HepG2 (cell line): ENCODE measurements around the gene ZNF563. TPM values are rescaled to one million over a fixed set of nuclear protein-coding genes. Genes with fewer than 3 reads are reported as not detected.

Experiments
- ATAC-seq: fragments of 200-7000 bp; cut with Tn5 transposase; 3 replicates; pipeline ENCODE4 v1.9.1; 2020; ENCODE audit warnings: mild to moderate bottlenecking, moderate library complexity
- BruUV-seq: library from RNA; stranded (reverse); fragments of 400-500 nt; replicated peaks from 2 replicates; lab custom pipeline; 2021; lab: Mats Ljungman, UMichigan
- CTCF ChIA-PET: fragments of 300-600 bp; formaldehyde crosslinking; extraction: SDS; loops from one replicate; lab custom pipeline; 2021; ENCODE audit warnings: low total read pairs, inconsistent platforms, low intra/inter-chr PET ratio; lab: Yijun Ruan, JAX
- POLR2A ChIA-PET: fragments of 350-600 bp; sonication (Branson Sonifier 250); formaldehyde crosslinking; loops from one replicate; lab custom pipeline; 2020; ENCODE audit warnings: antibody characterized with exemption, inconsistent platforms; lab: Yijun Ruan, JAX
- DNase-seq: peaks from one replicate; pipeline ENCODE4 v3.0.0-alpha.2; 2015; ENCODE audit warnings: low spot score
- FAIRE-seq: peaks from 3 replicates; lab custom pipeline; 2011; peaks lifted over from hg19 to GRCh38; lab: Jason Lieb, UNC
- H2AFZ ChIP-seq: one replicate; pipeline ENCODE4 v1.6.1; 2011; ENCODE audit warnings: low read length, inconsistent platforms
- H3K27ac ChIP-seq: fragments of 300-600 bp; 3 replicates; pipeline ENCODE4 v1.8.0; 2011; ENCODE audit warnings: mixed run types, mild to moderate bottlenecking, mixed read lengths, low read length, inconsistent platforms; ENCODE audit not compliant: insufficient read depth; ENCODE audit errors: extremely low read length
- H3K27me3 ChIP-seq, 2 experiments: fragments of 200-600 bp in 1 of 2; 2 replicates in 1 of 2; 3 replicates in 1 of 2; pipeline versions ENCODE4 v1.6.0 to v1.8.0; 2011; ENCODE audit warnings: low read length in 2 of 2, mild to moderate bottlenecking in 2 of 2, moderate library complexity in 2 of 2, inconsistent platforms in 1 of 2; ENCODE audit not compliant: insufficient read depth in 2 of 2, control insufficient read depth in 1 of 2
- H3K36me3 ChIP-seq, 2 experiments: fragments of 200-600 bp in 1 of 2; replicated peaks in 1 of 2; 2 replicates in 1 of 2; 3 replicates in 1 of 2; pipeline versions ENCODE4 v1.5.1 to v1.8.0; 2011; ENCODE audit warnings: low read length in 2 of 2, inconsistent platforms in 1 of 2; ENCODE audit not compliant: insufficient read depth in 2 of 2, control insufficient read depth in 1 of 2
- H3K4me1 ChIP-seq: 2 replicates; pipeline ENCODE4 v1.5.1; 2012; ENCODE audit warnings: low read length, inconsistent platforms; ENCODE audit not compliant: insufficient read depth
- H3K4me2 ChIP-seq: 2 replicates; pipeline ENCODE4 v1.6.0; 2011; ENCODE audit warnings: low read depth, low read length, inconsistent platforms
- H3K4me3 ChIP-seq, 3 experiments: fragments of 200-600 bp in 1 of 3; sonication (generic), shearing (Covaris generic) in 1 of 3; replicated peaks in 1 of 3; 2 replicates each; pipeline ENCODE4 v1.5.1; 2011 to 2016; ENCODE audit warnings: low read length in 3 of 3, inconsistent platforms in 2 of 3, low read depth in 2 of 3, mild to moderate bottlenecking in 2 of 3, control low read depth in 1 of 3, mixed read lengths in 1 of 3; ENCODE audit not compliant: insufficient read depth in 1 of 3
- H3K79me2 ChIP-seq: one replicate; pipeline ENCODE4 v1.6.1; 2011; ENCODE audit warnings: low read length, inconsistent platforms; ENCODE audit not compliant: insufficient read depth
- H3K9ac ChIP-seq: 2 replicates; pipeline ENCODE4 v1.6.0; 2011; ENCODE audit warnings: mild to moderate bottlenecking, low read depth, low read length, inconsistent platforms; ENCODE audit not compliant: insufficient read depth
- H3K9me3 ChIP-seq: 2 replicates; pipeline ENCODE4 v1.5.1; 2012; ENCODE audit warnings: mild to moderate bottlenecking, low read length
- H4K20me1 ChIP-seq: 2 replicates; pipeline ENCODE4 v1.6.0; 2011; ENCODE audit warnings: inconsistent platforms, mild to moderate bottlenecking, low read length, moderate library complexity; ENCODE audit not compliant: insufficient read depth
- CREB1 ChIP-seq, 2 experiments: fragments of 450-650 bp in 1 of 2; IDR thresholded peaks; 2 replicates each; pipeline ENCODE4 v1.6.1; 2016 to 2017; ENCODE audit warnings: control low read depth in 1 of 2, mild to moderate bottlenecking in 1 of 2, missing compliant biosample characterization in 1 of 2, missing genetic modification characterization in 1 of 2
- ELF4 ChIP-seq: sonication (generic); formaldehyde crosslinking; IDR thresholded peaks from 2 replicates; pipeline ENCODE4 v1.5.0; 2020; ENCODE audit warnings: missing genetic modification reagents, mild to moderate bottlenecking, moderate library complexity, borderline replicate concordance
- SALL2 ChIP-seq: sonication (generic); formaldehyde crosslinking; IDR thresholded peaks from 2 replicates; pipeline ENCODE4 v1.8.1; 2023; ENCODE audit warnings: mild to moderate bottlenecking, missing genetic modification reagents, inconsistent platforms
- SMAD1 ChIP-seq: sonication (generic); formaldehyde crosslinking; IDR thresholded peaks from 2 replicates; pipeline ENCODE4 v1.4.0; 2020; ENCODE audit warnings: missing genetic modification reagents, low read depth, mild to moderate bottlenecking, borderline replicate concordance
- SMC3 ChIP-seq: IDR thresholded peaks from 2 replicates; pipeline ENCODE4 v1.6.1; 2011; ENCODE audit warnings: low read length, improper control_type of control experiment
- ZNF230 ChIP-seq: sonication (generic); formaldehyde crosslinking; IDR thresholded peaks from 2 replicates; pipeline ENCODE4 v1.4.0; 2020; ENCODE audit warnings: mild to moderate bottlenecking, missing genetic modification reagents
- ZNF530 ChIP-seq: sonication (generic); formaldehyde crosslinking; IDR thresholded peaks from 2 replicates; pipeline ENCODE4 v1.5.0; 2020; ENCODE audit warnings: low read depth, mild to moderate bottlenecking, missing genetic modification reagents
- ZSCAN21 ChIP-seq: sonication (generic); formaldehyde crosslinking; IDR thresholded peaks from 2 replicates; pipeline ENCODE4 v1.8.0; 2022; ENCODE audit warnings: mild to moderate bottlenecking, missing genetic modification reagents, moderate library complexity, borderline replicate concordance
- WGBS: methylation state at CpG from one replicate; pipeline ENCODE4 v1.1.6; 2017; ENCODE audit warnings: low lambda C conversion rate; 5-methylcytosine and 5-hydroxymethylcytosine counted together
- in situ Hi-C: cut with HindIII; loops from 2 replicates; pipeline ENCODE4 v1.10.0; 2017; ENCODE audit warnings: low pct_unique_long_range_greater_than_20kb; ENCODE audit not compliant: extremely low pct_ligation_motif_present
- intact Hi-C: fragments of 100-400 bp; cut with micrococcal nuclease; formaldehyde crosslinking; loops from one replicate; pipeline ENCODE4 v1.10.0; 2022; ENCODE audit not compliant: unreplicated experiment
- polyA plus RNA-seq, 8 experiments: library from polyadenylated mRNA; depleted of rRNA in 3 of 8; stranded (reverse) in 7 of 8; unstranded in 1 of 8; fragments of >200 nt; fragmentation: Illumina TruSeq in 4 of 8; extraction: Trizol in 4 of 8; gene quantifications; 2 replicates each; pipeline versions ENCODE4 v1.2.1 to v1.2.3, GENCODE V29; 2011 to 2016; ENCODE audit warnings: low read depth in 4 of 8, missing spikeins in 1 of 8, mixed read lengths in 1 of 8; ENCODE audit not compliant: insufficient read depth in 1 of 8
- total RNA-seq, 5 experiments: library from RNA; depleted of rRNA; stranded (reverse); fragments of >200 nt; fragmentation: Illumina TruSeq; extraction: Trizol; gene quantifications; 2 replicates each; pipeline ENCODE4 v1.2.3, GENCODE V29; 2016; ENCODE audit warnings: low read depth in 1 of 5
- TF ChIP-seq, protein P1 (sequence below): sonication (generic); formaldehyde crosslinking; IDR thresholded peaks from 2 replicates; pipeline ENCODE4 v1.5.0; 2020; ENCODE audit warnings: missing genetic modification reagents, mild to moderate bottlenecking, borderline replicate concordance

The ZNF563 gene
- total and polyA plus RNA-seq, 2 of the 13 experiments (the other 11 are each of a cell fraction or from before 2014, with no cell fraction given), result 7.5 to 19.5 TPM

DNA sequence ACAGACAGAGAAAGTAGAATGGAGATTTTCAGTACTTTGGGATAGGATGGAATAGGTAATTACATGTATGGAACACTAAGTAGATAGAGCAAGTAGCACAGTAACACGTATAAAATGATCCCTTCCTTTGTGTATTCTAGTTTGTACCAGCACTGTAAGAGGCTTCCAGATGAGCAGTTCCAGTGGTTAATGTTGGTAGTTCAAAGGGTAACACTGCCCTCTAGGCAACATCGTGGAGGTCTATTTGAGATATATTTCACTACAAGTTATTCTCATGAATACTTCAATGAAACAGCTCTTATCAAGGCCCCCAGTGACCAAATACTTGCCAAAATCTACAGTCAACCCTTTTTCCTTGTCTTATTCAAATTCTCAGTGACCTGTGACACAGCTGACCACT lies 13.5 kb upstream of the ZNF563 start (continued):
- TF ChIP-seq SALL2 (no peak), SMC3 (peak; percentile 87), ZNF230 (CRISPR knock-in tag) (no peak), ZNF530 (CRISPR knock-in tag) (no peak), ELF4 (CRISPR knock-in tag) (no peak)
- TF ChIP-seq, protein P1, sequence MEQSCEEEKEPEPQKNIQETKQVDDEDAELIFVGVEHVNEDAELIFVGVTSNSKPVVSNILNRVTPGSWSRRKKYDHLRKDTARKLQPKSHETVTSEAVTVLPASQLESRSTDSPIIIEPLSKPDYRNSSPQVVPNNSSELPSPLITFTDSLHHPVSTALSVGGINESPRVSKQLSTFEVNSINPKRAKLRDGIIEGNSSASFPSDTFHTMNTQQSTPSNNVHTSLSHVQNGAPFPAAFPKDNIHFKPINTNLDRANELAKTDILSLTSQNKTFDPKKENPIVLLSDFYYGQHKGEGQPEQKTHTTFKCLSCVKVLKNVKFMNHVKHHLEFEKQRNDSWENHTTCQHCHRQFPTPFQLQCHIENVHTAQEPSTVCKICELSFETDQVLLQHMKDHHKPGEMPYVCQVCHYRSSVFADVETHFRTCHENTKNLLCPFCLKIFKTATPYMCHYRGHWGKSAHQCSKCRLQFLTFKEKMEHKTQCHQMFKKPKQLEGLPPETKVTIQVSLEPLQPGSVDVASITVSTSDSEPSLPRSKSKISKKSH (CRISPR knock-in tag), result no peak

DNA sequence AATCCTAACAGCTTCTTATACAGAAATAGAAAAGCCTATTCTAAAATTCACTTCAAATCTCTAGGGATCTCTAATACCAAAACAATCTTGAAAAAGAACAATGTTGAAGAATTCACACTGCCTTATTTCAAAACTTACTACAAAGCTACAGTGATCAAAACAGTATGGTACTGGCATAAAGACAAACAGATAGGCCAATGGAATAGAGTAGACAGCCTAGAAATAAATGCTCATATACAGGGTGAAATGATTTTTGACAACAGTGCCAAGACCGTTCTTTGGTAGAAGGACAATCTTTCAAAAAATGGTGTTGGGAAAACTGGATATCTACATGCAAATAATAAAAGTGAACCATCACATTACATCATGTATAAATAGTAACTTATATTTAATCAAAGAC lies 11.8 kb upstream of the ZNF563 start:
- BruUV-seq, result no TSS peak
- WGBS, result 92% methylated on average over 1 of the region's 1 CpG
- DNase-seq (no peak), ATAC-seq (no peak), FAIRE-seq (no peak)
- H3K9me3 ChIP-seq, result peaks cover 15% of the 10 kb centered on the region
- POLR2A ChIA-PET, result no interaction called here
- TF ChIP-seq ZSCAN21 (no peak), CREB1 (IDR thresholded peaks at IDR 0.05) (no peak), CREB1 (CRISPR knock-in tag; IDR thresholded peaks at IDR 0.05) (no peak), SMAD1 (CRISPR knock-in tag) (no peak)
- H3K79me2 ChIP-seq, result no peaks in the 10 kb centered on the region
- in situ Hi-C loops (loop anchor here (5.0 kb wide), 1 partner anchor 143 kb away; no protein-coding TSS in a partner anchor), intact Hi-C loops (no loop called here)
- no peak overlapping the region for H3K4me2 ChIP-seq
- no peak overlapping the region for H3K4me3 ChIP-seq
- H3K9ac ChIP-seq, result no peak overlapping the region
- CTCF ChIA-PET, result no interaction called here
- H4K20me1 ChIP-seq, result no peaks in the 10 kb centered on the region
- no peak overlapping the region for H2AFZ ChIP-seq
- H3K4me1 ChIP-seq, result no peaks in the 10 kb centered on the region
- H3K27ac ChIP-seq, result no peak overlapping the region
- H3K36me3 ChIP-seq, result peaks cover 0 to 10% of the 10 kb centered on the region in 2 experiments; a peak in 1 of 5 replicates
- no peaks in the 10 kb centered on the region for H3K27me3 ChIP-seq
